ENCODE results near the gene CXCR5. TPM values are rescaled to one million over a fixed set of nuclear protein-coding genes. Genes with fewer than 3 reads are reported as not detected.

The CXCR5 gene
- total RNA-seq, 2 donors from 2014 or later, result 16.9 to 20.3 TPM

- H3K27ac Mint-ChIP-seq, result no peak overlapping the region
- no peaks in the 10 kb centered on the region for H3K27me3 Mint-ChIP-seq (ENCODE audit: low read depth)
- ATAC-seq (replicated peaks in 1 of 2) (no peak), DNase-seq (no peak)
- no peaks in the 10 kb centered on the region for H3K9me3 Mint-ChIP-seq
- peaks cover 16% of the 10 kb centered on the region for H3K4me1 Mint-ChIP-seq (ENCODE audit: low read depth)
- no peaks in the 10 kb centered on the region for H3K36me3 Mint-ChIP-seq (ENCODE audit: insufficient read depth in 2 of 2)
- H3K4me3 Mint-ChIP-seq, result no peak overlapping the region
Measured at GRCh38 chr11:118851970-118852369, 31.7 kb upstream of the CXCR5 start.

DNA sequence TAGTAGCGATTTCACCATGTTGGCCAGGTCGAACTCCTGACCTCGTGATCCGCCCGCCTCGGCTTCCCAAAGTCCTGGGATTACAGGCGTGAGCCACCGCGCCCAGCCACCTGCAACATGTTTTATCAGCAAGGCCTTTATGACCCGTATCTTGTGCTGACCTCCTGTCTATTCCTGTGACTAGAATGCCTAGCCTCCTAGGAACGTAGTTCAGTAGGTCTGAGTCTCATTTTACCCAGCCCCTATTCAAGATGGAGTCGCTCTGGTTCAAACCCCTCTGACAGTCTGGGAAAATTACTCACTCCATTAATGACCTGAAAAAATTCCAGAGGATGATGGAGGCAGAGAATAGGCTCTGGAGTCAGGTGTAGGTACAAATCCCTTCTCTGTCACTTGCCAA is 30.0 kb upstream of the CXCR5 start:
- peaks cover 16% of the 10 kb centered on the region for H3K4me1 Mint-ChIP-seq (ENCODE audit: low read depth)
- no peaks in the 10 kb centered on the region for H3K27me3 Mint-ChIP-seq (ENCODE audit: low read depth)
- H3K36me3 Mint-ChIP-seq (ENCODE audit: insufficient read depth in 2 of 2), result no peaks in the 10 kb centered on the region
- no peaks in the 10 kb centered on the region for H3K9me3 Mint-ChIP-seq
- ATAC-seq (replicated peaks in 1 of 2) (no peak), DNase-seq (no peak)
- no peak overlapping the region for H3K4me3 Mint-ChIP-seq
- no peak overlapping the region for H3K27ac Mint-ChIP-seq

DNA sequence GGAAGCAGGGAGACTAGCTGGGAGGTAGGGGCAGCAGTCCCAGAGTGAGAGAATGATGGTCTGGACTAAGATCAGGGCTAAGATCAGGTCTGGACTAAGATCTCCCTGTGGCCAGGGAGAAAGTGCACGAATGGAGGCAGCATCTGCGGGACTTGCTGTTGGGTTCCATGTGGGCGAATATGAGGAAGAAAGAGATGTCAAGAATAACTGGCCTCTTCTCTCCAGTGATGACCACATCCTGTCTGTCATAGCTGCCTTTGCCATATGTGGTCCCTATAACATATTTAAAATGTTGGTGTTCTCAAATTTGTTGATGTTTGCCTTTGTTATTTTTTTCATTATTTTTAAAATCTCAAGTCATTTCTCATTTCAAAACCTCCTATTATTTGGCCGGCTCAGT is 27.4 kb upstream of the CXCR5 start:
- no peak overlapping the region for H3K27ac Mint-ChIP-seq
- no peaks in the 10 kb centered on the region for H3K27me3 Mint-ChIP-seq (ENCODE audit: low read depth)
- H3K4me3 Mint-ChIP-seq, result no peak overlapping the region
- no peaks in the 10 kb centered on the region for H3K9me3 Mint-ChIP-seq
- ATAC-seq (replicated peaks in 1 of 2), result no peak
- DNase-seq, result no peak
- peaks cover 16% of the 10 kb centered on the region for H3K4me1 Mint-ChIP-seq (ENCODE audit: low read depth)
- no peaks in the 10 kb centered on the region for H3K36me3 Mint-ChIP-seq (ENCODE audit: insufficient read depth in 2 of 2)

DNA sequence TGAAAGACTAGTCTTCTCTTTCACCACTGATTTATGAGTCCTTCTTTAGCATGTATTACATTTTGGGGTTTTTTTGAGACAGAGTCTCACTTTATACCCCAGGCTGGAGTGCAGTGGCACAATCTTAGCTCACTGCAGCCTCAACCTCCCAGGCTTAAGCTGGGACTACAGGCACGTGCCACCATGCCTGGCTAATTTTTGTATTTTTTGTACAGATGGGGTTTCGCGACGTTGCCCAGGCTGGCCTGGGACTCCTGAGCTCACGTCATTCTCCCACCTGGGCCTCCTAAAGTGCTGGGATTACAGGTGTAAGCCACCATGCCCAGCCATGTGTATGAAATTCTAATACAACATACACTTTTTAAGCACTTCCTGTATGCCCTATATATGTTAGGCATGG is 26.3 kb upstream of the CXCR5 start:
- ATAC-seq (replicated peaks in 1 of 2) (no peak), DNase-seq (no peak)
- H3K27me3 Mint-ChIP-seq (ENCODE audit: low read depth), result no peaks in the 10 kb centered on the region
- no peak overlapping the region for H3K4me3 Mint-ChIP-seq
- H3K27ac Mint-ChIP-seq, result no peak overlapping the region
- H3K4me1 Mint-ChIP-seq (ENCODE audit: low read depth), result peaks cover 12% of the 10 kb centered on the region
- no peaks in the 10 kb centered on the region for H3K36me3 Mint-ChIP-seq (ENCODE audit: insufficient read depth in 2 of 2)
- no peaks in the 10 kb centered on the region for H3K9me3 Mint-ChIP-seq

DNA sequence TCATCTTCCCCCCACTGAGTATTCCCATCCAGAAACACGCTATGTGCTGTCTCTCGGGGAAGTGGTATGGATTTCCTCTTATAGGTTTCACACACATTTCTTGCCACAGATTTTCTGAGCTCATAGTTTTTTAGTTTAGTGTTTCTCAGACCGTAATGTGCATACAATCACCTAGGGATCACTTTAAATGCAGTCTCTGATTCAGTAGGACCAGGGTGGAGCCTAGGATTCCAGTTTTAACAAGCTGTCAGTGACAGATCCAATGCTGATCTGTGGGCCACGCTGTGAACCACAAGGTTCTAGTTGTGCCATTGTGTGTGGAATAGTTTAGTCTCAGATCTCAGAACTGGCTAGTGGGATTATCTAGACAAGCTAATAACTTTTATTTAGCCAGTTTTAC is 23.7 kb upstream of the CXCR5 start:
- no peaks in the 10 kb centered on the region for H3K27me3 Mint-ChIP-seq (ENCODE audit: low read depth)
- H3K36me3 Mint-ChIP-seq (ENCODE audit: insufficient read depth in 2 of 2), result no peaks in the 10 kb centered on the region
- H3K27ac Mint-ChIP-seq, result peak overlapping the region; percentile 54
- ATAC-seq (replicated peaks in 1 of 2), result no peak
- H3K4me1 Mint-ChIP-seq (ENCODE audit: low read depth), result peaks cover 9% of the 10 kb centered on the region
- no peak overlapping the region for H3K4me3 Mint-ChIP-seq
- DNase-seq, result no peak
- no peaks in the 10 kb centered on the region for H3K9me3 Mint-ChIP-seq

DNA sequence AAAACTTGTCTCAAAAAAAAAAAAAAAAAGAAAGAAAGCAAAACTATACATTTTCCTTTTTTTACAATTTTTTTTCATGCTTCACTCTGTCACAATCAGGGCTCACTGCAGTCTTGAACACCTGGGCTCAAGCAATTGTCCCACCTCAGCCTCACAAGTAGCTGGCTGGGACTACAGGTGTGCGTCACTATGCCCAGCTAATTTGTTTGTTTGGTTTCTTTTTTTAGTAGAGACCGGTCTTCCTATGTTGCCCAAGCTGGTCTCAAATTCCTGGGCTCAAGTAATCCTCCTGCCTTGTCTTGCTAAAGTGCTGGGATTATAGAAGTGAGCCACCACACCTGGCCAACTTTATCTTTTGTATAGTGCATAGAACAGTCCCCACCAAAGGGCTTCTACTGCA is 15.0 kb upstream of the CXCR5 start:
- Mint-ChIP-seq H3K27ac (peak overlapping the region; percentile 38), H3K36me3 (ENCODE audit: insufficient read depth in 2 of 2) (peaks cover 0 to 1% of the 10 kb centered on the region in 2 donors), H3K27me3 (ENCODE audit: low read depth) (no peaks in the 10 kb centered on the region), H3K9me3 (no peaks in the 10 kb centered on the region), H3K4me3 (peak overlapping the region; percentile 20 to 46), H3K4me1 (ENCODE audit: low read depth) (peaks cover 53% of the 10 kb centered on the region)
- ATAC-seq (replicated peaks in 1 of 2) (no peak), DNase-seq (no peak)

- H3K27me3 Mint-ChIP-seq (ENCODE audit: low read depth), result no peaks in the 10 kb centered on the region
- DNase-seq, result peak in 1 of 2 donors; percentile 55
- H3K9me3 Mint-ChIP-seq, result peaks cover 0 to 1% of the 10 kb centered on the region in 2 donors
- H3K4me1 Mint-ChIP-seq (ENCODE audit: low read depth), result peaks cover 71% of the 10 kb centered on the region
- peak; percentile 58 to 59 for ATAC-seq (replicated peaks in 1 of 2)
- H3K36me3 Mint-ChIP-seq (ENCODE audit: insufficient read depth in 2 of 2), result peaks cover 0 to 4% of the 10 kb centered on the region in 2 donors
- peak overlapping the region; percentile 89 for H3K27ac Mint-ChIP-seq
- H3K4me3 Mint-ChIP-seq, result peak overlapping the region; percentile 87
Measured at GRCh38 chr11:118870396-118871343, 13.0 kb upstream of the CXCR5 start.

- Mint-ChIP-seq H3K4me1 (ENCODE audit: low read depth) (peaks cover 84% of the 10 kb centered on the region), H3K9me3 (peaks cover 0 to 3% of the 10 kb centered on the region in 2 donors), H3K36me3 (ENCODE audit: insufficient read depth in 2 of 2) (peaks cover 0 to 3% of the 10 kb centered on the region in 2 donors), H3K27me3 (ENCODE audit: low read depth) (no peaks in the 10 kb centered on the region), H3K4me3 (peak overlapping the region; percentile 62 to 72), H3K27ac (peak overlapping the region; percentile 17)
- ATAC-seq (replicated peaks in 1 of 2), result peak; percentile 18 to 33
- DNase-seq, result peak; percentile 77 to 81
Measured at GRCh38 chr11:118872403-118872821, 11.3 kb upstream of the CXCR5 start.

- no peak for ATAC-seq (replicated peaks in 1 of 2)
- Mint-ChIP-seq H3K4me3 (peak overlapping the region; percentile 17 to 36), H3K36me3 (ENCODE audit: insufficient read depth in 2 of 2) (peaks cover 0 to 3% of the 10 kb centered on the region in 2 donors), H3K4me1 (ENCODE audit: low read depth) (peaks cover 88% of the 10 kb centered on the region), H3K9me3 (peaks cover 0 to 3% of the 10 kb centered on the region in 2 donors), H3K27ac (peak overlapping the region; percentile 77), H3K27me3 (ENCODE audit: low read depth) (no peaks in the 10 kb centered on the region)
- DNase-seq, result no peak
Measured at GRCh38 chr11:118873804-118874203, 9.9 kb upstream of the CXCR5 start.

- Mint-ChIP-seq H3K9me3 (peaks cover 0 to 7% of the 10 kb centered on the region in 2 donors), H3K27ac (peak overlapping the region; percentile 66), H3K4me1 (ENCODE audit: low read depth) (peaks cover 92% of the 10 kb centered on the region), H3K27me3 (ENCODE audit: low read depth) (no peaks in the 10 kb centered on the region), H3K36me3 (ENCODE audit: insufficient read depth in 2 of 2) (peaks cover 0 to 3% of the 10 kb centered on the region in 2 donors), H3K4me3 (peak overlapping the region; percentile 82 to 89)
- peak; percentile 1 to 9 for ATAC-seq (replicated peaks in 1 of 2)
- peak in 1 of 2 donors; percentile 37 for DNase-seq
Measured at GRCh38 chr11:118876286-118876685, 7.4 kb upstream of the CXCR5 start.

- H3K9me3 Mint-ChIP-seq, result peaks cover 0 to 7% of the 10 kb centered on the region in 2 donors
- H3K27me3 Mint-ChIP-seq (ENCODE audit: low read depth), result no peaks in the 10 kb centered on the region
- peaks cover 96% of the 10 kb centered on the region for H3K4me1 Mint-ChIP-seq (ENCODE audit: low read depth)
- H3K27ac Mint-ChIP-seq, result peak overlapping the region; percentile 25
- ATAC-seq (replicated peaks in 1 of 2) (peak; percentile 1 to 3), DNase-seq (no peak)
- peak overlapping the region; percentile 82 to 89 for H3K4me3 Mint-ChIP-seq
- peaks cover 0 to 3% of the 10 kb centered on the region in 2 donors for H3K36me3 Mint-ChIP-seq (ENCODE audit: insufficient read depth in 2 of 2)
Measured at GRCh38 chr11:118877487-118878162, 6.1 kb upstream of the CXCR5 start.

- H3K4me3 Mint-ChIP-seq, result peak overlapping the region; percentile 82 to 89
- H3K27me3 Mint-ChIP-seq (ENCODE audit: low read depth), result no peaks in the 10 kb centered on the region
- peak; percentile 35 to 41 for DNase-seq
- H3K27ac Mint-ChIP-seq, result peak overlapping the region; percentile 25
- peak; percentile 31 to 36 for ATAC-seq (replicated peaks in 1 of 2)
- H3K36me3 Mint-ChIP-seq (ENCODE audit: insufficient read depth in 2 of 2), result peaks cover 0 to 3% of the 10 kb centered on the region in 2 donors
- peaks cover 97% of the 10 kb centered on the region for H3K4me1 Mint-ChIP-seq (ENCODE audit: low read depth)
- peaks cover 0 to 7% of the 10 kb centered on the region in 2 donors for H3K9me3 Mint-ChIP-seq
Measured at GRCh38 chr11:118878163-118878563, 5.5 kb upstream of the CXCR5 start.

DNA sequence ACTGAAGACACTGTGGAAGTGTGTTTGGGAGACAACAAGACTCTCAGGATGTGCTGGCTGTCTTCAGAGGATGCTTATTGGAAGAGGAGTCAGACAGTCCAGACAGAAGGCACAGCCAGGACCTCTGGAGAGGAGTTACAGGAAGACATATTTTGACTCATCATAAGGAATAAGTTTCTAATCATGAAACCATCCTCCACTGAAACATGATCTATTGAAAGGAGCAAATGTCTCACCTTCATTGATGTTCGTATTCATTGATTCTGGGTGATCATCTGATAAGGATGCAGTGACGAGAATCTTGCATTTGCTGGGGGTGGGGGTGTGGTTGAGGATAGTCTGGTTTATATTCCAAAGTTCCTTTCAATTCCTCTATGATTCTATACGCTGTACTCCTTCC is 2.5 kb upstream of the CXCR5 start:
- peaks cover 99% of the 10 kb centered on the region for H3K4me1 Mint-ChIP-seq (ENCODE audit: low read depth)
- peak; percentile 8 for ATAC-seq (replicated peaks in 1 of 2)
- peak overlapping the region; percentile 64 for H3K27ac Mint-ChIP-seq

More for the DNA sequence above, 2.5 kb upstream of the CXCR5 start:
- Mint-ChIP-seq H3K27me3 (ENCODE audit: low read depth) (no peaks in the 10 kb centered on the region), H3K9me3 (peaks cover 0 to 3% of the 10 kb centered on the region in 2 donors), H3K4me3 (peak overlapping the region; percentile 48 to 84), H3K36me3 (ENCODE audit: insufficient read depth in 2 of 2) (peaks cover 0 to 5% of the 10 kb centered on the region in 2 donors)
- DNase-seq, result peak in 1 of 2 donors; percentile 45

All from activated T-cell treated with anti-CD3 and anti-CD28 coated beads, Interleukin-2, amount 50 U/mL, for 72 hours (primary cell).